Choroid plexus epithelial cell (primary cell): Measurements from ENCODE around the gene OR10A5.

Experiments
- DNase-seq: peaks from one replicate; pipeline ENCODE4 v3.0.0-alpha.2; 2010; ENCODE audit warnings: low read depth
- H3K4me3 ChIP-seq: 2 replicates; pipeline ENCODE4 v1.5.1; 2011; ENCODE audit warnings: low read depth, mild to moderate bottlenecking, control low read depth, low read length, moderate library complexity
- CTCF ChIP-seq: conservative IDR thresholded peaks from 2 replicates; pipeline ENCODE4 v1.5.1; 2011; ENCODE audit warnings: low read depth, mild to moderate bottlenecking, control low read depth, inconsistent platforms, low read length, moderate library complexity

The OR10A5 gene

DNA sequence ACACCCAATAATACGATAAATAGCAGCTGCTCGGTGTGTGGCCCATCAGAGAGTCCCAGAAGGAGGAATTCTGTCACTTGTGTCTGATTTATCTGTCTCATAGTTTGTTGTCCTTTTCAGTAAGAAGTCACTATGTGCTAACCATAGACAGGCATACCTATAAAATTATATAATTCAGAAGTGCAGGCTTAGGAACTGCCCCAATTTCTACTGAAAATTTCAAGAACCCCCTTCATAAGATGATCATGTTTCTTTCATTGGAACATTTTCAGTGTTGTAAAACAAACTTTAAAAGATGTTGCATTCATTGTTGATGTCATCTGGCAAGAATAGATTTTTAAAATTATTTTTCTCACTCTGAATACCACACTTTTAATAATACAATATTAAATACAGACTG, 46.9 kb downstream of the OR10A5 start, which contains the start of gene OR2D2:
OR2D2 (minus strand) TSS at position 101 of the 400 bp plus-strand sequence; CDS start at position 101, 0 bp downstream.
- DNase-seq = no peak
- no peak for TF ChIP-seq CTCF
- no peak within 1 kb of the TSS for H3K4me3 ChIP-seq

- no peak for DNase-seq
- TF ChIP-seq CTCF = no peak
- H3K4me3 ChIP-seq = no peak overlapping the region
These were observed 48.6 kb downstream of the OR10A5 start for GRCh38 chr11:6894097-6894496.

GRCh38 chr11:6895010-6895409, 49.5 kb downstream of the OR10A5 start:
- H3K4me3 ChIP-seq = no peak overlapping the region
- TF ChIP-seq CTCF = no peak
- no peak for DNase-seq
